ENCODE results near the gene CDH23. TPM values are rescaled to one million over a fixed set of nuclear protein-coding genes. Genes with fewer than 3 reads are reported as not detected.

CDH23 gene
- total RNA-seq, 1 donor from 2014 or later: 4.5 TPM

GRCh38 chr10:71504168-71504567 is 107.4 kb downstream of the CDH23 start:
- Histone ChIP-seq H3K4me1 (no peaks in the 10 kb centered on the region), H3K27me3 (ENCODE audit: low read depth) (no peaks in the 10 kb centered on the region), H3K27ac (replicated peaks) (no peak overlapping the region), H3K36me3 (no peaks in the 10 kb centered on the region), H3K9me3 (replicated peaks) (no peaks in the 10 kb centered on the region), H3K4me3 (no peak overlapping the region)
- intact Hi-C loops (cut with micrococcal nuclease): no loop called here
- no peak for DNase-seq
- TF ChIP-seq, protein P1, sequence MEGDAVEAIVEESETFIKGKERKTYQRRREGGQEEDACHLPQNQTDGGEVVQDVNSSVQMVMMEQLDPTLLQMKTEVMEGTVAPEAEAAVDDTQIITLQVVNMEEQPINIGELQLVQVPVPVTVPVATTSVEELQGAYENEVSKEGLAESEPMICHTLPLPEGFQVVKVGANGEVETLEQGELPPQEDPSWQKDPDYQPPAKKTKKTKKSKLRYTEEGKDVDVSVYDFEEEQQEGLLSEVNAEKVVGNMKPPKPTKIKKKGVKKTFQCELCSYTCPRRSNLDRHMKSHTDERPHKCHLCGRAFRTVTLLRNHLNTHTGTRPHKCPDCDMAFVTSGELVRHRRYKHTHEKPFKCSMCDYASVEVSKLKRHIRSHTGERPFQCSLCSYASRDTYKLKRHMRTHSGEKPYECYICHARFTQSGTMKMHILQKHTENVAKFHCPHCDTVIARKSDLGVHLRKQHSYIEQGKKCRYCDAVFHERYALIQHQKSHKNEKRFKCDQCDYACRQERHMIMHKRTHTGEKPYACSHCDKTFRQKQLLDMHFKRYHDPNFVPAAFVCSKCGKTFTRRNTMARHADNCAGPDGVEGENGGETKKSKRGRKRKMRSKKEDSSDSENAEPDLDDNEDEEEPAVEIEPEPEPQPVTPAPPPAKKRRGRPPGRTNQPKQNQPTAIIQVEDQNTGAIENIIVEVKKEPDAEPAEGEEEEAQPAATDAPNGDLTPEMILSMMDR (IDR thresholded peaks at IDR 0.05; ENCODE audit: borderline replicate concordance): no peak

GRCh38 chr10:71504570-71504969 is 107.8 kb downstream of the CDH23 start:
- Histone ChIP-seq H3K27me3 (ENCODE audit: low read depth) (no peaks in the 10 kb centered on the region), H3K4me1 (no peaks in the 10 kb centered on the region), H3K9me3 (replicated peaks) (no peaks in the 10 kb centered on the region), H3K36me3 (no peaks in the 10 kb centered on the region), H3K27ac (replicated peaks) (no peak overlapping the region), H3K4me3 (no peak overlapping the region)
- TF ChIP-seq, protein P1 (IDR thresholded peaks at IDR 0.05; ENCODE audit: borderline replicate concordance): no peak
- intact Hi-C loops (cut with micrococcal nuclease): no loop called here
- no peak for DNase-seq

DNA sequence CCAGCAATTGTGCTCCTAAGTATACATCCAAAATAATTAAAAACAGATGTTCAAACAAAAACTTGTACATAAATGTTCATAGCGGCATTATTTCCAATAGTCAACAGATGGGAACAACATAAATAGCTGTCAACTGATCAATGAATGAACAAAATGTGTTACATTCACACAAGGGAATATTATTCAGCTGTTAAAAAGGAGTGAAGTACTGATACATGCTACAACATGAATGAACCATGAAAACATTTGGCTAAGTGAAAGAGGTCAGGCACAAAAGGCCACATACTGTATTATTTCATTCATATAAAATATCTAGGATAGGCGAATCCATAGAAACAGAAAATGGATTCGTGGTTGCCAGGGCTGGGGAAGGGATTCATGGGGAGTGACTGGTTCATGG is 109.1 kb downstream of the CDH23 start:
- TF ChIP-seq, protein P1 (IDR thresholded peaks at IDR 0.05; ENCODE audit: borderline replicate concordance): no peak
- intact Hi-C loops (cut with micrococcal nuclease): no loop called here
- H3K27me3 ChIP-seq (ENCODE audit: low read depth): no peaks in the 10 kb centered on the region
- H3K27ac ChIP-seq (replicated peaks): no peak overlapping the region
- H3K9me3 ChIP-seq (replicated peaks): no peaks in the 10 kb centered on the region
- DNase-seq: no peak
- no peak overlapping the region for H3K4me3 ChIP-seq
- no peaks in the 10 kb centered on the region for H3K36me3 ChIP-seq
- H3K4me1 ChIP-seq: no peaks in the 10 kb centered on the region

DNA sequence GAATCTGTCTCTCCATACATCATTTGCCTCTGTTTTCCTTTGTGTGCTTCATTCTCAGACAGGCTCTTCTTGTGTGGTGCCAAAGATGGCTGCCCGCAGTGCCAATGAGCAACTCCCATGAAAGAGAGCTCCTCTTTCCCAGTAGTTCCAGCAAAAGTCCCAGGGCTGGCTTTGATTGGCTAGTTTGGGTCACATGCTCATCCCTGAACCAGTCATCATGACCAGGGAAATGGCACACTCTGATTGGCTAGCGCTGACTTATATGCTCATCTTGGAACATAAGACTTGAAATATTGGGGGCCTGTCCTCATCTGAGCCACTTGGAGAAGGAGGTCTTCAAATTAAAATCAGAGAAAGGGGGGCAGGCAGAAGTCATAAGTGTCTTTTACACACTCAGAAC is 112.7 kb downstream of the CDH23 start:
- peaks cover 10% of the 10 kb centered on the region for H3K4me1 ChIP-seq
- DNase-seq: no peak
- H3K9me3 ChIP-seq (replicated peaks): no peaks in the 10 kb centered on the region
- intact Hi-C loops (cut with micrococcal nuclease): no loop called here
- TF ChIP-seq, protein P1 (IDR thresholded peaks at IDR 0.05; ENCODE audit: borderline replicate concordance): no peak
- H3K27me3 ChIP-seq (ENCODE audit: low read depth): no peaks in the 10 kb centered on the region
- H3K27ac ChIP-seq (replicated peaks): no peak overlapping the region
- no peak overlapping the region for H3K4me3 ChIP-seq
- H3K36me3 ChIP-seq: no peaks in the 10 kb centered on the region

- intact Hi-C loops (cut with micrococcal nuclease): no loop called here
- TF ChIP-seq, protein P1 (IDR thresholded peaks at IDR 0.05; ENCODE audit: borderline replicate concordance): no peak
- H3K36me3 ChIP-seq: no peaks in the 10 kb centered on the region
- H3K27me3 ChIP-seq (ENCODE audit: low read depth): no peaks in the 10 kb centered on the region
- H3K27ac ChIP-seq (replicated peaks): no peak overlapping the region
- peaks cover 10% of the 10 kb centered on the region for H3K4me1 ChIP-seq
- H3K4me3 ChIP-seq: no peak overlapping the region
- DNase-seq: no peak
- H3K9me3 ChIP-seq (replicated peaks): no peaks in the 10 kb centered on the region
Measured at GRCh38 chr10:71511206-71511605, 114.5 kb downstream of the CDH23 start.

- H3K4me1 ChIP-seq: peaks cover 10% of the 10 kb centered on the region
- TF ChIP-seq, protein P1 (IDR thresholded peaks at IDR 0.05; ENCODE audit: borderline replicate concordance): no peak
- H3K9me3 ChIP-seq (replicated peaks): no peaks in the 10 kb centered on the region
- H3K36me3 ChIP-seq: no peaks in the 10 kb centered on the region
- intact Hi-C loops (cut with micrococcal nuclease): no loop called here
- no peak overlapping the region for H3K27ac ChIP-seq (replicated peaks)
- H3K4me3 ChIP-seq: no peak overlapping the region
- no peak for DNase-seq
- H3K27me3 ChIP-seq (ENCODE audit: low read depth): no peaks in the 10 kb centered on the region
Measured at GRCh38 chr10:71512312-71512711, 115.6 kb downstream of the CDH23 start.
